Muscle of arm (tissue), 12 donors: ENCODE results near the gene SHISA4. TPM values are rescaled to one million over a fixed set of nuclear protein-coding genes. Genes with fewer than 3 reads are reported as not detected.
"Not testable (repeated sequence)": the region's sequence is repeated elsewhere in the genome, so short reads cannot be mapped to it uniquely, and the experiment has no call there.

Source experiments
- DNase-seq: peaks from one replicate; pipeline ENCODE4 v3.0.0-alpha.2; 2013
- polyA plus RNA-seq, 12 donors: library from polyadenylated mRNA; unstranded; fragments of 120-200 nt; gene quantifications; one replicate each; pipeline ENCODE4 v1.2.1, GENCODE V29; 2013; ENCODE audit not compliant: insufficient read length in 12 of 12

SHISA4 gene
- polyA plus RNA-seq, 12 donors, result 39.8 to 95.5 (median 63.7) TPM; not detected in 1

- DNase-seq, result no peak
Observed at GRCh38 chr1:201921952-201922558, 33.4 kb downstream of the SHISA4 start.

- no peak for DNase-seq
Observed at GRCh38 chr1:201925301-201925567, 36.5 kb downstream of the SHISA4 start.

- DNase-seq, result no peak
Observed at GRCh38 chr1:201925981-201926645, 37.4 kb downstream of the SHISA4 start.

GRCh38 chr1:201928266-201928665 lies 39.6 kb downstream of the SHISA4 start:
- DNase-seq, result no peak

GRCh38 chr1:201930137-201930536 lies 41.4 kb downstream of the SHISA4 start:
- DNase-seq, result no peak

DNA sequence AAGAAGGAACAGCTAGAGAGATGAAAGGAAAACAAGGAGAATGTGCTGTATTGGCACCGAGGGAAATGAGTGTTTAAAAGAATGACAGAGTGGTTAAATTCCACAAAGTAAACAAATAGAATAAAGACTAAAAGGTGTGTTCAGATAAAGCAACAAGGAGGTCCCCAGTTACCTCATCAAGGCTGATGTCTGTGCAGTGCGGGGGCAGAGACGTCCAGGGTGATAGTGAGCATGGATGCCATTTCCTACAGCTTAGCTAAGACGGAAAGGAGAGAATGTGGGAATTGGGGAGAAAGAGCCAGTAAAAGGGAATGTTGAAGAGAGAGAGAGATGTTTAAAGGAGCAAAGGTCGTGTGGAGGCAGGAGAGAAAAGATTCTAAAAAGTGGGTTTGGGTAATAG lies 42.1 kb downstream of the SHISA4 start:
- DNase-seq, result no peak

DNA sequence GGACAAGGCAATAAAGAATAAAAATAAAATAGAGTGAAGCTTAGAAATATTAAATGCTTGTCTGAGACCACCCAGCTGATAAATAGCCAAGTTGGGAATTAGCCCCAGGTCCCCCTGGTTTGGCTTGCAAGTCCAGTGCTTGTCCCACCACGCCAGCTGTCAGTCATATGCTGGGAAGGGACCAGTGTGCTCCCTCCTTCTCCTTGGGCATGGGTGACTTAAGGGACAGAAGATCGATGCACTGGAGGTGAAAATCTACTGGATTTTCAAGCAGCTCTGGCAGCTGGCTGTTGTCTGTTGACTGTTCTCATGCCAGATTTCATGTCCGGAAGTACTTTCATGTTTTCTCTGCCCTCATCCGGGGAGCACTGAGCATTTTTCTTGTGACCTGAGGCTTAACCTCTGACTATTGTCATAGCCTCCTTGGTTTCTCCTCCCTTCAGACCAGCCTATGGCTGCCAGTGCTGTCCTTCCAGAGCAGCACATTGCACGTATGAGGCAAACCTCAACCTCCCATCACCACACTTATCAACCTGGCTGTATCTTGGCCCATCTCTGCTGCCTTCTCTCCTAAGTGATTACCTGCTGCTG lies 45.2 kb downstream of the SHISA4 start:
- no peak for DNase-seq

DNA sequence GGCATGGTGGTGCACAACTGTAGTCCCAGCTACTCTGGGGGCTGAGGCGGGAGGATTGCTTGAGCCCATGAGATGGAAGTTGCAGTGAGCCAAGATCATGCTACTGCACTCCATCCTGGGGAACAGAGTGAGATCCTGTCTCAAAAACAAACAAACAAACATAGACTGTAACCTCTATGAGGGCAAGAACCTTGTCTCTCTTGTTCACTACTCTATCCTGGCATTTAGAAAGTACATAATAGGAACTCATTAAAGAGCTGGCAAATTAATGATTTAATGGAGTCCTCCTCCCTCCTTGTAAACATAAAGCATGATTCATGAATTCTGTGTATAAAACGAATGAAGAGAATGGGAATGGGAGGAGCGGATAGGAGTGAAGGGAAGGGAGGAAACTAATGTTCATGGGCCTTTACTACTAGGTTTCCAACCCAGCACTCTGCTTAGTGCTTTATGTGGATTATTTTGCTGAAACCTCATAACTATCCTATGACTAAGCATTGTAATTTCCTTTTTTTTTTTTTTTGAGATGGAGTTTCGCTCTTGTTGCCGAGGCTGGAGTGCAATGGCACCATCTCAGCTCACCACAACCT lies 49.0 kb downstream of the SHISA4 start:
- no peak for DNase-seq

DNA sequence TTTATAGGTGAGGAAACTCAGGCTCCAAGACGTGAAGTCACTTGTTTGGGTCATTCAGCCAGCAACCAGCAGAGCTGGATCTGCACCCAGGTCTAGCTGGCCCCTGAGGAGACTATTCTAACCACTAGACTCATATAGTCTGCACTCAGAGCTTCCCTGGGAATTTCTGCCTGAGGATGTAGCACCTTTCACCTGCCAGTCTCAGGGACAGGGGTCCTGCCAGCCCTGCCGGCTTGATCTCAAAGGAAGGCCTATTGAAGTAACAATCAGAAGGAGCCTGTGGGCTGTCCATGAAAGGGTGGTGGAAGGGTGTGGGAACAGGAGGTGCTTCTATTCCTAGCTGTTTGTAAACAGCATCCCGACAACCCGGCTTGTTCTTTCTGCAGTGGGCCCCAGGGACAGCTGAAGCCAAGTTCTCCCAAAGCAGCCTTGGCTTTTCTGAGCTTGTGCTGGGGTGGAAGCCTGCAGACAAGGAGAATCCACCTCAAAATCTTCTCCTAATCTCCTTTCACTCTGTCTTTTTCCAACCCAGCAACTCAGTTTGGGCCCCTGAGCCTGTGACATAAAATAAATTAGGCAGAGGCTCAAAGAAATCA lies 49.8 kb downstream of the SHISA4 start:
- no peak for DNase-seq

GRCh38 chr1:201939148-201939547 lies 50.5 kb downstream of the SHISA4 start:
- no peak for DNase-seq

- no peak for DNase-seq
Observed at GRCh38 chr1:201939574-201939973, 50.9 kb downstream of the SHISA4 start.

DNA sequence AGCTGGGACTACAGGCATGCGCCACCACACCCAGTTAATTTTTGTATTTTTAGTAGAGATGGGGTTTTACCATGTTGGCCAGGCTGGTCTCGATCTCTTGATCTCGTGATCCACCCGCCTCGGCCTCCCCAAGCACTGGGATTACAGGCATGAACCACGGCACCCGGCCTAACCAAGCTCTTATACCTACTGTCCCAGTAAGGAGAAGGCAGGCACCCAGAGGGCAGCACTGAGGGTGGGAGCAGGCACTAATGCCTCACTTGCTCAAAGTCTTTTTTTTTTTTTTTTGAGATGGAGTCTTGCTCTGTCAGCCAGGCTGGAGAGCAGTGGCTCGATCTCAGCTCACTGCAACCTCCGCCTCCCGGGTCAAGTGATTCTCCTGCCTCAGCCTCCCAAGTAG lies 51.6 kb downstream of the SHISA4 start:
- not testable (repeated sequence) for DNase-seq

GRCh38 chr1:201941420-201942128 lies 52.9 kb downstream of the SHISA4 start:
- no peak for DNase-seq

- no peak for DNase-seq
Observed at GRCh38 chr1:201942129-201942495, 53.4 kb downstream of the SHISA4 start.

Other genes with a start within 250 kb of the SHISA4 start
- gene IPO9, start 59.7 kb upstream of the SHISA4 start, polyA plus RNA-seq, result 10 to 100 TPM in 11 of 12 donors, not detected in 1; 26.6 to 82.6 (median 51.9) TPM
- gene LMOD1, start 57.6 kb downstream of the SHISA4 start, polyA plus RNA-seq, result 10 to 100 TPM in 11 of 12 donors, not detected in 1; 16.6 to 60.8 (median 31.7) TPM
- 10 to 100 TPM in 11 of 12 donors, not detected in 1; 29.6 to 56.5 (median 39.9) TPM for gene TIMM17A, start 66.6 kb downstream of the SHISA4 start, polyA plus RNA-seq
- gene RNPEP, start 93.8 kb downstream of the SHISA4 start, polyA plus RNA-seq, result 10 to 100 TPM in 11 of 12 donors, not detected in 1; 18.3 to 40.7 (median 21.6) TPM
- 100 to 1,000 TPM in 1 of 12 donors, 1 to 10 TPM in 2, under 1 TPM in 7, not detected in 2; 0.16 to 182 (median 0.67) TPM for gene ELF3, start 121.7 kb downstream of the SHISA4 start, polyA plus RNA-seq
- gene GPR37L1, start 234.0 kb downstream of the SHISA4 start, polyA plus RNA-seq, result under 1 TPM in 10 of 12 donors, not detected in 2; 0.03 to 0.32 (median 0.08) TPM